Measurements from ENCODE around the gene DNTT.

- TF ChIP-seq CTCF (IDR thresholded peaks at IDR 0.05; ENCODE audit: insufficient read depth, low read length) (no peak), REST (IDR thresholded peaks at IDR 0.05; ENCODE audit: insufficient replicate concordance, low read depth) (no peak), POLR2AphosphoS5 (IDR thresholded peaks at IDR 0.05; ENCODE audit: low read depth) (no peak), GABPA (IDR thresholded peaks at IDR 0.05; ENCODE audit: low read depth) (no peak), SPI1 (IDR thresholded peaks at IDR 0.05; ENCODE audit: borderline replicate concordance, low read depth) (no peak)
Observed at GRCh38 chr10:96254976-96255375, 49.3 kb upstream of the DNTT start.

Measured in HL-60 (cell line).